CD4-positive, alpha-beta T cell treated with Interleukin-17A for 4 hours (primary cell): ENCODE measurements around the gene USP10.
A peak's percentile ranks its signal among the peaks of the same experiment; 100 is the strongest.
"Not testable (repeated sequence)": the region's sequence is repeated elsewhere in the genome, so short reads cannot be mapped to it uniquely, and the experiment has no call there.

Experiments
- DNase-seq: peaks from one replicate; pipeline ENCODE4 v3.0.0-alpha.2; 2020; ENCODE audit warnings: mixed read lengths

Gene USP10

GRCh38 chr16:84729716-84730320, 30.0 kb downstream of the USP10 start:
- no peak for DNase-seq

DNA sequence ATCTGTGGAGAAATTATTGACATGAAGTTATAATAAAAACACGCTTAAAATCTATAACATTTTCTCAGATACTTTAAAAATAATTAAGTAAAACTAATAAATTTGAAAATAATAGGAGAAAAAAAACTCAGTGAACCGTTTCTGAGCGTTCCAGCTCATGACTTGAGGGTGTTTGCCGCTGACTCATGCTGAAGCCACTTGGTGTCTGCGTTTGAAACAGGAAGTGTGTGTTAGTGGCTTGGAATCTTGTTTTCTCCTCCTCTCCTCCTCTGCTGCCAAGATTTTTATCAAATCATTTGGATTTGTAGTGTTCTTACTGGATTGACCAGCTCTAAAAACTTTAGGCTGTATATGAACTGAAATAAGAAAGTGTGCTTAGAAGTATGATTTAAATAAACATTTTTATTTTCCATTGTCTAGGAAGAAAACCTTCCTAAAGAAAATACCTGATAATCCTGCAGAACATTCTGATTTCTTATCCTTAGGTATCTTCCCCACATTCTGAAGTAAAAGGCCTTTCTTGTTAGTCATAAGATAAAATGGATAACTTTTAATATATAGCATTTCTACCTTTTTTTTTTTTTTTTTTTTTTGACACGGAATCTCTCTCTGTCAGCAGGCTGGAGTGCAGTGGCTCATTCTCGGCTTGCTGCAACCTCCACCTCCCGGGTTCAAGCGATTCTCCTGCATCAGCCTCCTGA, 30.8 kb downstream of the USP10 start:
- peak; percentile 62 for DNase-seq

DNA sequence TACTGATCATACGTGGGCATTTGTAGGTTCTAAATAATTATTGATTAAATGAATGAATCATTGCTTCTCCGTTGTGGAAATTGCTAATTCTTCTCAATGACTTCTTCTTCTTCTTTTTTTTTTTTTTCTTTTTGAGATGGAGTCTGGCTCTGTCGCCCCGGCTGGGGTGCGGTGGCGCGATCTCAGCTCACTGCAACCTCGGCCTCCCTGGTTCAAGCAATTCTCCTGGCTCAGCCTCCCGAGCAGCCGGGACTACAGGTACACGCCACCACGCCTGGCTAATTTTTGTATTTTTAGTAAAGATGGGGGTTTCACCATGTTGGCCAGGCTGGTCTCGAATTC, 32.5 kb downstream of the USP10 start:
- DNase-seq = not testable (repeated sequence)

DNA sequence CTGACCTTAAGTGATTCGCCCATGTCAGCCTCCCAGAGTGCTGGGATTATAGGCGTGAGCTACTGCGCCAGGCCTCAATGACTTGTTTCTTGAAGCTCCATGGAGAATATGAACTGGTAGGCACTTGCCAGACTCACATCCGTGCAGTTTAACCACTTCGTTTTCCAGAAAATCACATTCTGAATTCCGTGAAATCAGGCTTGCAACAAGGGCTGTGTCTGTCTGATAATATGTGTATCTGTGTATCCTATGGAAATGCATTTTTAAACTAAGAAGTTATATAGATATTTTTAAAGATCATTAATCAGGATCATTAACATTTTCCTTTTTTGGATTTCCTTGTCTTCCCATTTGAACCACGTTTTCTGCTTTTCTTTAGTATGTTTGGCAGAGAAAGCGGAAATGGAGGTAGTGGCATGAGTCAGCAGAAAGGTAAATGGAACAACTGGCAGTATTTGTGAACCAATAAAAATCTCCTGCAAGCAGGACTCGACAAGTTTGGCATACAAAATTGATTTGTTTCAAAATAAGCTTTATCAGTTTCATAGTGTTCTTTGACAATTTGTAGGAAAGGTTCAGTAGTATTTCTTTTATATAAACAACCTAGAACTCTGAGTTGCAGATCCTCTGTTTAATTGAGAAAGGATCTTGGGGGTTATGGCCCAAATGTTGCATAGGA, 33.0 kb downstream of the USP10 start:
- DNase-seq = no peak

GRCh38 chr16:84735849-84736586, 36.2 kb downstream of the USP10 start:
- DNase-seq = peak; percentile 59

DNA sequence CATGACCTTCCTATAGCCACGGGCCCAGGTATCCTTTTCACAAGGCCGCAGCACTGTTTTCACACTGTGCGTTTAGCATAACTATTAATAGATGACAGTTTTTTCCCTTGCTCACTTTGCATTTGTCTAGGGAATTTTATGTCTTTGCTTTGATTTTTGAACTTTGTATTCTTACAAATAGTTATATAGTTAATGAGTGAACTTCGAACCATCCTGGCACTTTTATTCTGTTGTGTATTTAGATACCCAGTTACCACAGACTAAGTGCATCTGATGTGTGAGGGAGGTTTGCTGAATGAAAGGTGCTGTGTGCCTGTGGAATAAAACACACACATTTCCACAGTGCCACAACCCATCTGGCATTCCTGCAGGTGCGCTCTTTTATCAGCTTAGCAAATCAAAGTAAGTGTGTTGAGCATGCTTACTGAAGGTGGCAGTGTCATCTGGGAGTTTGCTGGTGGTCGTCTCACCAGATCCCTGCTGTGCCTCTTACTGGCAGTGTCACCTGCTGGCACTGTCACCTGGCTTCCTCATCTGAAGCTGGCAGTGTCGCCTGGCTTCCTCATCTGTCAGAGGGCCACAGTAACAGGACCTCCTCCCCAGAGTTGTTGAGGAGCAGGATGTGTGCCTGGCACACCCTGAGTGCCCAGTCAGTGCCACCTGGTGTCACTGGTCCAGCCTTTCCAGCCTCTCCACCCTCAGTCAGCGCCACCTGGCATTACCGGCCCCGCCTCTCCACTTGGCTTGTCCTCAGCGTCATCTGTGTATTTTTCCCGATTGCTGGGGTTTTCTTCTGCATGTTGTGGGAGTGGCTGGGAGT, 37.6 kb downstream of the USP10 start:
- DNase-seq = no peak

DNA sequence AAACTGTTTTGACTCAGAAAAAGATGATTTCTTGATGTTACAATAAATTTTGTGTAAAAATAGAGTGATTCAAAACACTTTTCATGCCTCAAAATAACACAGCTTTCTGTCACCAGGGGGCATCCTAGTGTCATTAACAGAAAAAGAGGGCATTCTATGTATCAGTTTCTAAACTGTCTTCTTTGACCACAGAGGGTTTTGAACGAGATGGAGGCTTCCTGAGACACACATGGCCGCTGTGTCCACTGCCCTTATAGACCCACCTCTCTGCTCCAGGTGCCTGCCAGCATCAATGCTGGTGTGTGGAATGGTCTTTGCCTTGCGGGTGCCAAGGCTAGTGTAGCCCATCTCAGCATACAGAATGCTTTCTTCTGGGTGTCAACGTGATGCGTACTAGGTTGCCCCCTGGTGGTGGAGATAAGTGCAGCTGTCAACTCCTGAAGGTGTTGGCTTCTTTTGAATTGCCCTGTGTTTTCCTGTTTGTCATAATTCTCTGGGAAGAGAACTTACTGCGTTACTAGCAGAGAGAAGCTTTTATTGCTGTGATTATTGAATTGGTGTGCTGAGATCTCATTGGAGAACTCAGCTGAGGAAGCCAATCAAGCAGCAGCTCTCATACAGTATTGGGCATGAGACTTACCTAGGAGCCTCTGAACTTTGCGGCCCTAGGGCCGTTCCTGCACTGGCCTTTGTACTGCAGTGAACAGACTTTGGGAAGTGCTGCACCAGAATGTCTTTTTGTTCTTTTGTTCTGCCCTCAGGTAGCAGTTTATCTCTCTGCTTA, 38.6 kb downstream of the USP10 start:
- peak; percentile 86 for DNase-seq

DNA sequence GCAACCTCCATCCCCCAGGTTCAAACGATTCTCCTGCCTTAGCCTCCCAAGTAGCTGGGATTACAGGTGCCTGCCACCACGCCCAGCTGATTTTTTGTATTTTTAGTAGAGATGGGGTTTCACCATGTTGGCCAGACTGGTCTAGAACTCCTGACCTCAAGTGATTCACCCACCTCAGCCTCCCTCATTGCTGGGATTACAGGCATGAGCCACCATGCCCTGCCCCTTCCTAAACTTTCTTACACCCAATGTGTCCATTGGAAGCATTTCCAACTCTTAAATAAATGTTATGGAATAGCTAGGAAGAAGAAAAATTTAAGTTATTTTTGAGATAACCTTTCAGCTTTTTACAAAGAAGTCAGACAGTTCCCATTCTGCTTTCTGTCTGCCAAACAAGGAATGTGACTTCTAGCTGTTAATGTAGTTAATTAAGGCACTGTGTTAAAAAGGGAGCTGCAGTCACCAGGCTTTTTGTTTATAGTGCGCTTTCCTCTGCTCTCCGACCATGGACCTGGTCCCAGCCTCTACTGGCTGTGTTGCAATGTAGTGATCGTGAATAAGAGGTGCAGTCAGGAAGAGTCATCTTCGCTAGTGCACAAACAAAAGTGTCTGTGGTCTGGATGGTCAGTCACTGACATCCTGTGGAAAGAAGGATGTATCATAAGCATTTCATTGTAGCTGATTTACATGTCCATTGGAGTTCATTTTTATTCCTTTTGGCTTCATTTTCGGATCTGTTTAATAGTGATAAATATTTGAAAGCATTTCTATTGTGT, 39.7 kb downstream of the USP10 start:
- DNase-seq = no peak

GRCh38 chr16:84740596-84741116, 40.9 kb downstream of the USP10 start:
- no peak for DNase-seq

DNA sequence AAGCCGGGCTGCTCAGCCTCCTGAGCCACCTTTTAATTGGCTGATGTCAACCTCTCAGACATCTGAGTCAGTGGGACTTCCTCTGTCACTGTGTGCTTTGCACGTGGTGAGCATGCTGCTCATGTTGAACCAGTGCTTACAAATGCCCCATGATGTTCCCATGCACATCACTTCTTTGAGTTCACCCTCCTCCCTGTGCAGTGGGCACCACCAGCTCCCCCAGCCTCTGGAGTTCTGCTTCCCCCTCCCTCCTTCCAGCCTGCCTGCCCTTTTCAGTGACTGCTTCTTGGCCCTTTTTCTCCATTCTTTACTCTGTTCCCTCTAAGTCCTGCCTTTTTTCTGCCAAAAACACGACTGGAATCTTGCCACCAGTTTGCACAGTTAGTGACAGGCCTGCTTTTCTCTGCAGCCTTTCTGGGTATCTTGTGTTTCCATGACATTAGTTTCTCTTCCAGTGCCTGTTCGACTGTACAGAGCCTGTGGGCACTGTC, 41.6 kb downstream of the USP10 start:
- DNase-seq = peak; percentile 23

- no peak for DNase-seq
Observed at GRCh38 chr16:84742641-84743092, 42.9 kb downstream of the USP10 start.

DNA sequence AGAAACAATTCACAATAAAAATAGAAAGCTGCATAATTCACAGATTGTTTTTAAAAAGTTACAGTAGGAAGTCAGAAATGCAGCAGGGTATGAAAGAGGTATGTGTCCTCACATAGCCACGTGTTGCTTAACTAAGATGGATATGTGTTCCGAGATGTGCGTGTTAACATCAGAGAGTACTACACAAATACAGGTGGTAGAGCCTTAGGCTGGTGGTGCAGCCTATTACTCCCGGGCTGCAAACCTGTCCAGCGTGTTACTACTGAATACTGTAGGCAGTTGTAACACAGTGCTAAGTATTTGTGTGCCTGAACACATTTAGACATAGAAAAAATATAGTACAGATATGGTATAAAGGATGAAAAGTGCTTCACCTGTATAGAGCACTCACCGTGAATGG, 46.4 kb downstream of the USP10 start:
- DNase-seq = no peak

DNA sequence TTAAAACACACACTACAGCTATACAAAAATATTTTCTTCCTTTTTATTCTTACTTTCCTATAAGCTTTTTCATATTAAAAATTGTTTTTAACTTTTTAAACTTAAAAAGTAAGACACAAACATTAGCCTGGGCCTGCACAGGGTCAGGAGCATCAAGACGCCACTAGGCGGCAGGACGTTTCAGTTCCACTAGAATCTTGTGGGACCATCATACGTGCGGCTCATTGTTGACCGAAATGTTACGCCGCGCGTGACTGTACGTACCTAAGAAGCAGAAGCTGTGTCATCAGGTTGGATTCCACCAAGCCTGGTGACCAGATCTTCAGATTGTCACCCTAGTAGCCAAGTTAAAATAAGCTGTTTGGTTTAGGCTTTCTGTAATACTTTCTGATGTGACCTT, 47.1 kb downstream of the USP10 start:
- no peak for DNase-seq

- not testable (repeated sequence) for DNase-seq
Observed at GRCh38 chr16:84748247-84748646, 48.4 kb downstream of the USP10 start.

DNA sequence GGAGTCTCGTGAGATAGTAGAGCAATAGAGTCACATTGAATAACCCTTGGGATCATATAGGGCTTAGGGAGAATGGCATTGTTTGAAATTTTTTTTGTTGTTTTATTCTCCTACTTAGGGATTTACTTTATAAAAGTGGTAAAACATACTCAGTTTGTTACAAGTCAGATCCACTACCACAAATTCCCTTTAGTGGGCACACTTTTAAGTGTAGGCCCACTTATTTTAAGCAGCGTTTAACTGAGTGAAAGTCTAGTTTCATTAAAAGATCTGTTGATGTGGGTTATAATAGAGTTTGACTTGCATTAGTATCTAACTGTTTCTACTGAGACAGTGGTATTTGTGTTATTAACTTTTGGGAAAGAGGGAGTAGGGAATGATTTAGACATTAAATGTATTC, 49.3 kb downstream of the USP10 start:
- no peak for DNase-seq

- no peak for DNase-seq
Observed at GRCh38 chr16:84749815-84750214, 50.0 kb downstream of the USP10 start.

DNA sequence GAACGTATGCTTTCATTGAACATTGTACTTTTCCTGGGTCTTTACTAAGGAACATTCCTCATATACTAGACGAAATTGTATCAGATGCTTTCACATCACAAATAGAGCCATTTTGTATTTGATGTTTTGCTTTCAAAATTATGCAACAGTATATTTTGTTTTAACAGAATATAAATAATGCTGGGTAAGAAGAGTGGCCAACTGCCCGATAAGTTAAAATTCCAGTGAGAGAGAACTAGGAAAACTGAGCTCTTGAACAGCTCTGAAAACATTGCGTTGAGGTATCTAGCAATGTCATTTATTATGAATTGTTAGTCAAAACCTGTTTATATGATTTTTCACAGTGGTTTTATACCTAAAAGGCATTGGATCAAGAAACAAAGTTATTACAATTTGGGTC, 50.8 kb downstream of the USP10 start:
- no peak for DNase-seq

GRCh38 chr16:84751241-84751640, 51.4 kb downstream of the USP10 start:
- no peak for DNase-seq

- DNase-seq = no peak
Observed at GRCh38 chr16:84751947-84752346, 52.1 kb downstream of the USP10 start.

DNA sequence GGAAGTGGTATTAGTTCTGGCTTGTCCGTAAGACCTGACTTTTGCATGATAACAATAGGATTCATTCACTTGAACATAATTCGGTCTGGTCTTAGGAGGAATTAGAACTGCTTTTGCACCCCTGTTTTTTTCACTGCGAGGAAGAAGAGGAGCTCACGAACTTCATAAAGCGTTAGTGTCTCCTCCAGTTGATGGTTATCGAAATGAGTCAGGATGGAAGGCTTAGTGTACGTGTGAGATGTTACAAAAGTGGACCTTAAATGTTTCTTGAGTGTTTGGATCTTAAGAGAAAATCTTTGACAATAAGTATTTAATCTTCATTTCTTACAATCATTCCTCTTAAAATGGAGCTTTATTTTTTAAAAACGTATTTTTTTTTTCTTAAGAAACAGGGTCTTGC, 52.8 kb downstream of the USP10 start:
- no peak for DNase-seq
